Renal cortex interstitium (tissue), 11 donors: ENCODE measurements around the gene ABHD17A. TPM values are rescaled to one million over a fixed set of nuclear protein-coding genes. Genes with fewer than 3 reads are reported as not detected.

Source experiments
- DNase-seq, 11 donors: peaks; one replicate each; pipeline ENCODE4 v3.0.0-alpha.2; 2013; ENCODE audit warnings: low read depth in 9 of 11, low spot score in 4 of 11; ENCODE audit errors: extremely low read depth in 1 of 11
- polyA plus RNA-seq, 3 donors: library from polyadenylated mRNA; unstranded; fragments of 120-200 nt; gene quantifications; one replicate each; pipeline ENCODE4 v1.2.1, GENCODE V29; 2013; ENCODE audit not compliant: insufficient read length in 3 of 3

Gene ABHD17A
- polyA plus RNA-seq, 3 donors, result 32.3 to 66.3 (median 55.4) TPM

GRCh38 chr19:1832046-1832663, 53.1 kb downstream of the ABHD17A start:
- no peak for DNase-seq

GRCh38 chr19:1830978-1831377, 54.3 kb downstream of the ABHD17A start:
- no peak for DNase-seq

- no peak for DNase-seq
Observed at GRCh38 chr19:1830568-1830967, 54.7 kb downstream of the ABHD17A start.

- DNase-seq, result no peak
Observed at GRCh38 chr19:1829958-1830357, 55.3 kb downstream of the ABHD17A start.

GRCh38 chr19:1828279-1829238, 56.7 kb downstream of the ABHD17A start:
- DNase-seq, result no peak

- DNase-seq, result no peak
Observed at GRCh38 chr19:1827566-1828278, 57.6 kb downstream of the ABHD17A start.

Other genes starting within 250 kb of the ABHD17A start
- gene TCF3, start 232.9 kb downstream of the ABHD17A start, polyA plus RNA-seq, result 100 to 1,000 TPM in 2 of 3 donors, 10 to 100 TPM in 1; 90.7 to 131 (median 105) TPM
- under 1 TPM in 2 of 3 donors, not detected in 1; 0.04 to 0.08 TPM for gene ONECUT3, start 132.0 kb downstream of the ABHD17A start, polyA plus RNA-seq
- gene ATP8B3, start 73.2 kb downstream of the ABHD17A start, polyA plus RNA-seq, result under 1 TPM; 0.56 to 1.00 (median 0.65) TPM
- gene REXO1, start 37.0 kb downstream of the ABHD17A start, polyA plus RNA-seq, result 10 to 100 TPM; 23.3 to 32.7 (median 32.6) TPM
- gene KLF16, start 21.9 kb downstream of the ABHD17A start, polyA plus RNA-seq, result 10 to 100 TPM in 1 of 3 donors, 1 to 10 TPM in 2; 5.4 to 10.1 (median 9.5) TPM
- gene ADAT3, start 19.9 kb upstream of the ABHD17A start, polyA plus RNA-seq, result 1 to 10 TPM; 1.1 to 5.4 (median 3.5) TPM
- gene SCAMP4, start 19.9 kb upstream of the ABHD17A start, polyA plus RNA-seq, result 10 to 100 TPM; 54.6 to 95.7 (median 79.5) TPM
- gene CSNK1G2, start 55.7 kb upstream of the ABHD17A start, polyA plus RNA-seq, result 10 to 100 TPM; 50.5 to 70.4 (median 67.9) TPM
- 100 to 1,000 TPM in 2 of 3 donors, 10 to 100 TPM in 1; 87.0 to 117 (median 105) TPM for gene BTBD2, start 130.2 kb upstream of the ABHD17A start, polyA plus RNA-seq
- 10 to 100 TPM; 54.7 to 79.1 (median 77.8) TPM for gene MKNK2, start 165.7 kb upstream of the ABHD17A start, polyA plus RNA-seq
- 10 to 100 TPM; 21.7 to 27.8 (median 26.8) TPM for gene MOB3A, start 210.8 kb upstream of the ABHD17A start, polyA plus RNA-seq
- 1 to 10 TPM; 6.3 to 9.3 (median 8.6) TPM for gene IZUMO4, start 211.4 kb upstream of the ABHD17A start, polyA plus RNA-seq